ENCODE results near the gene FBXL17. TPM values are rescaled to one million over a fixed set of nuclear protein-coding genes. Genes with fewer than 3 reads are reported as not detected.

Gene FBXL17
- total RNA-seq, 1 donor from 2014 or later, result 4.2 TPM

GRCh38 chr5:108373426-108373825, 8.5 kb downstream of the FBXL17 start:
- no peak for DNase-seq (ENCODE audit: low read depth)
- TF ChIP-seq CTCF (conservative IDR thresholded peaks at IDR 0.05; ENCODE audit: low read depth, low read length), result no peak

GRCh38 chr5:108372369-108372768, 9.5 kb downstream of the FBXL17 start:
- H3K4me3 ChIP-seq (ENCODE audit: low read depth, low read length), result no peak overlapping the region
- no peak for TF ChIP-seq CTCF (conservative IDR thresholded peaks at IDR 0.05; ENCODE audit: low read depth, low read length)
- no peak for DNase-seq (ENCODE audit: low read depth)

More at GRCh38 chr5:108373426-108373825, 8.5 kb downstream of the FBXL17 start:
- H3K4me3 ChIP-seq (ENCODE audit: low read depth, low read length), result no peak overlapping the region

GRCh38 chr5:108371263-108371662, 10.6 kb downstream of the FBXL17 start:
- H3K4me3 ChIP-seq (ENCODE audit: low read depth, low read length), result no peak overlapping the region
- no peak for DNase-seq (ENCODE audit: low read depth)
- no peak for TF ChIP-seq CTCF (conservative IDR thresholded peaks at IDR 0.05; ENCODE audit: low read depth, low read length)

- DNase-seq (ENCODE audit: low read depth), result no peak
- no peak for TF ChIP-seq CTCF (conservative IDR thresholded peaks at IDR 0.05; ENCODE audit: low read depth, low read length)
Measured at GRCh38 chr5:108369167-108369566, 12.7 kb downstream of the FBXL17 start.

GRCh38 chr5:108367679-108368334, 14.1 kb downstream of the FBXL17 start:
- TF ChIP-seq CTCF (conservative IDR thresholded peaks at IDR 0.05; ENCODE audit: low read depth, low read length), result no peak
- H3K4me3 ChIP-seq (ENCODE audit: low read depth, low read length), result peak overlapping the region; percentile 36
- no peak for DNase-seq (ENCODE audit: low read depth)

More at GRCh38 chr5:108369167-108369566, 12.7 kb downstream of the FBXL17 start:
- H3K4me3 ChIP-seq (ENCODE audit: low read depth, low read length), result no peak overlapping the region

- DNase-seq (ENCODE audit: low read depth), result no peak
- H3K4me3 ChIP-seq (ENCODE audit: low read depth, low read length), result no peak overlapping the region
- TF ChIP-seq CTCF (conservative IDR thresholded peaks at IDR 0.05; ENCODE audit: low read depth, low read length), result no peak
Measured at GRCh38 chr5:108366500-108366899, 15.4 kb downstream of the FBXL17 start.

GRCh38 chr5:108361771-108362170, 20.1 kb downstream of the FBXL17 start:
- no peak overlapping the region for H3K4me3 ChIP-seq (ENCODE audit: low read depth, low read length)
- TF ChIP-seq CTCF (conservative IDR thresholded peaks at IDR 0.05; ENCODE audit: low read depth, low read length), result no peak
- DNase-seq (ENCODE audit: low read depth), result no peak

Measured in epithelial cell of proximal tubule (primary cell).